Mesendoderm (in vitro differentiated cells): ENCODE data around the gene HAND1.
A peak's percentile ranks its signal among the peaks of the same experiment; 100 is the strongest.

Experiments used
- DNase-seq: peaks from one replicate; pipeline ENCODE4 v3.0.0; 2013
- H2AK5ac ChIP-seq: 2 replicates; pipeline ENCODE4 v1.6.1; 2013; ENCODE audit warnings: low read length, inconsistent platforms
- H2BK120ac ChIP-seq: 2 replicates; pipeline ENCODE4 v1.6.1; 2013; ENCODE audit warnings: low read depth, mild to moderate bottlenecking, low read length, moderate library complexity, mixed read lengths
- H2BK15ac ChIP-seq: replicated peaks from 2 replicates; pipeline ENCODE4 v1.6.1; 2013; ENCODE audit warnings: low read depth, mild to moderate bottlenecking, moderate library complexity
- H2BK5ac ChIP-seq: 2 replicates; pipeline ENCODE4 v1.6.1; 2013; ENCODE audit warnings: low read length, inconsistent platforms
- H3K18ac ChIP-seq: 2 replicates; pipeline ENCODE4 v1.6.1; 2013; ENCODE audit warnings: mild to moderate bottlenecking, low read length, mixed read lengths
- H3K23ac ChIP-seq: one replicate; pipeline ENCODE4 v1.6.1; 2013; ENCODE audit warnings: low read length
- H3K27ac ChIP-seq: 2 replicates; pipeline ENCODE4 v1.5.1; 2013; ENCODE audit warnings: low read depth, mild to moderate bottlenecking, inconsistent platforms, low read length, moderate library complexity
- H3K27me3 ChIP-seq: 2 replicates; pipeline ENCODE4 v1.6.1; 2013; ENCODE audit warnings: low read length, control low read depth, mild to moderate bottlenecking, inconsistent platforms; ENCODE audit not compliant: insufficient read depth, poor library complexity
- H3K36me3 ChIP-seq: 2 replicates; pipeline ENCODE4 v1.6.1; 2013; ENCODE audit warnings: low read length, inconsistent platforms; ENCODE audit not compliant: control insufficient read depth, insufficient read depth
- H3K4ac ChIP-seq: one replicate; pipeline ENCODE4 v1.6.1; 2013; ENCODE audit warnings: low read depth, mild to moderate bottlenecking, low read length, moderate library complexity
- H3K4me1 ChIP-seq: 2 replicates; pipeline ENCODE4 v1.6.1; 2013; ENCODE audit warnings: low read depth, low read length, inconsistent platforms; ENCODE audit not compliant: control insufficient read depth
- H3K4me2 ChIP-seq: 2 replicates; pipeline ENCODE4 v1.6.1; 2013; ENCODE audit warnings: low read length
- H3K4me3 ChIP-seq: 2 replicates; pipeline ENCODE4 v1.5.1; 2013; ENCODE audit warnings: mild to moderate bottlenecking, low read length
- H3K56ac ChIP-seq: one replicate; pipeline ENCODE4 v1.6.1; 2013; ENCODE audit warnings: low read length
- H3K79me1 ChIP-seq: 2 replicates; pipeline ENCODE4 v1.6.1; 2013; ENCODE audit warnings: low read length, inconsistent platforms
- H3K79me2 ChIP-seq: 2 replicates; pipeline ENCODE4 v1.6.1; 2013; ENCODE audit warnings: mild to moderate bottlenecking, low read length; ENCODE audit not compliant: control insufficient read depth, insufficient read depth
- H3K9ac ChIP-seq: 2 replicates; pipeline ENCODE4 v1.6.1; 2013; ENCODE audit warnings: low read length, inconsistent platforms
- H4K5ac ChIP-seq: one replicate; pipeline ENCODE4 v1.6.1; 2013; ENCODE audit warnings: low read length
- H4K8ac ChIP-seq: one replicate; pipeline ENCODE4 v1.6.1; 2013; ENCODE audit warnings: low read depth, mild to moderate bottlenecking, control low read depth, low read length, moderate library complexity
- WGBS: extraction: QIAGEN DNeasy Blood & Tissue Kit; methylation state at CpG from one replicate; pipeline ENCODE4 v1.1.7; 2013; ENCODE audit warnings: low lambda C conversion rate, missing lambda C conversion rate; ENCODE audit not compliant: insufficient coverage; ENCODE audit errors: extremely low coverage; 5-methylcytosine and 5-hydroxymethylcytosine counted together

HAND1 gene

GRCh38 chr5:154494036-154494435 is 16.0 kb upstream of the HAND1 start:
- H3K4me1 ChIP-seq, result peaks cover 4% of the 10 kb centered on the region
- no peak overlapping the region for H4K5ac ChIP-seq
- H3K4ac ChIP-seq, result no peak overlapping the region
- H3K79me1 ChIP-seq, result no peaks in the 10 kb centered on the region
- no peak overlapping the region for H2BK5ac ChIP-seq
- no peak overlapping the region for H2BK120ac ChIP-seq
- DNase-seq, result no peak
- no peak overlapping the region for H3K4me3 ChIP-seq
- no peak overlapping the region for H3K9ac ChIP-seq
- no peaks in the 10 kb centered on the region for H3K36me3 ChIP-seq
- no peaks in the 10 kb centered on the region for H3K27me3 ChIP-seq
- no peaks in the 10 kb centered on the region for H3K79me2 ChIP-seq
- H4K8ac ChIP-seq, result no peak overlapping the region
- H3K4me2 ChIP-seq, result no peak overlapping the region
- H3K23ac ChIP-seq, result no peak overlapping the region
- H2BK15ac ChIP-seq, result no peak overlapping the region
- no peak overlapping the region for H2AK5ac ChIP-seq
- WGBS, result no CpG with 5 or more reads among the region's 4 CpGs
- H3K56ac ChIP-seq, result no peak overlapping the region
- no peak overlapping the region for H3K27ac ChIP-seq
- H3K18ac ChIP-seq, result no peak overlapping the region

- Histone ChIP-seq H2BK15ac (no peak overlapping the region), H3K56ac (peak overlapping the region; percentile 78), H3K79me2 (no peaks in the 10 kb centered on the region), H2BK120ac (no peak overlapping the region), H3K4me2 (peak overlapping the region; percentile 9), H3K4me1 (no peaks in the 10 kb centered on the region), H3K9ac (peak overlapping the region; percentile 32), H4K5ac (no peak overlapping the region), H3K27me3 (no peaks in the 10 kb centered on the region), H3K4ac (no peak overlapping the region), H3K36me3 (no peaks in the 10 kb centered on the region), H3K18ac (peak overlapping the region; percentile 51), H4K8ac (no peak overlapping the region), H2BK5ac (no peak overlapping the region), H2AK5ac (no peak overlapping the region), H3K4me3 (no peak overlapping the region), H3K27ac (no peak overlapping the region), H3K23ac (no peak overlapping the region), H3K79me1 (no peaks in the 10 kb centered on the region)
- WGBS, result no CpG with 5 or more reads among the region's 29 CpGs
- DNase-seq, result no peak
Observed at GRCh38 chr5:154493274-154493673, 15.2 kb upstream of the HAND1 start.

- H2BK5ac ChIP-seq, result no peak overlapping the region
- H3K27me3 ChIP-seq, result peaks cover 4% of the 10 kb centered on the region
- no peaks in the 10 kb centered on the region for H3K36me3 ChIP-seq
- no peaks in the 10 kb centered on the region for H3K79me1 ChIP-seq
- H2BK15ac ChIP-seq, result no peak overlapping the region
- no peak overlapping the region for H3K27ac ChIP-seq
- H4K8ac ChIP-seq, result no peak overlapping the region
- no peaks in the 10 kb centered on the region for H3K79me2 ChIP-seq
- H3K4me2 ChIP-seq, result no peak overlapping the region
- WGBS, result no CpG with 5 or more reads among the region's 2 CpGs
- H3K56ac ChIP-seq, result no peak overlapping the region
- no peak overlapping the region for H3K9ac ChIP-seq
- no peak overlapping the region for H2BK120ac ChIP-seq
- no peak overlapping the region for H3K23ac ChIP-seq
- no peaks in the 10 kb centered on the region for H3K4me1 ChIP-seq
- no peak overlapping the region for H3K18ac ChIP-seq
- H3K4me3 ChIP-seq, result no peak overlapping the region
- DNase-seq, result no peak
- H3K4ac ChIP-seq, result no peak overlapping the region
- H4K5ac ChIP-seq, result no peak overlapping the region
- no peak overlapping the region for H2AK5ac ChIP-seq
Observed at GRCh38 chr5:154491941-154492340, 13.9 kb upstream of the HAND1 start.

- no peaks in the 10 kb centered on the region for H3K79me2 ChIP-seq
- no peaks in the 10 kb centered on the region for H3K36me3 ChIP-seq
- H3K27me3 ChIP-seq, result peaks cover 37% of the 10 kb centered on the region
- no peak overlapping the region for H2AK5ac ChIP-seq
- no peak for DNase-seq
- no peak overlapping the region for H3K27ac ChIP-seq
- H3K4ac ChIP-seq, result no peak overlapping the region
- no peak overlapping the region for H3K9ac ChIP-seq
- H3K4me1 ChIP-seq, result peaks cover 7% of the 10 kb centered on the region
- no peak overlapping the region for H4K8ac ChIP-seq
- no peak overlapping the region for H3K4me3 ChIP-seq
- H3K18ac ChIP-seq, result no peak overlapping the region
- H2BK120ac ChIP-seq, result no peak overlapping the region
- no peak overlapping the region for H2BK5ac ChIP-seq
- H3K23ac ChIP-seq, result no peak overlapping the region
- H3K4me2 ChIP-seq, result no peak overlapping the region
- no CpG with 5 or more reads among the region's 2 CpGs for WGBS
- H3K56ac ChIP-seq, result no peak overlapping the region
- H3K79me1 ChIP-seq, result no peaks in the 10 kb centered on the region
- no peak overlapping the region for H2BK15ac ChIP-seq
- H4K5ac ChIP-seq, result no peak overlapping the region
Observed at GRCh38 chr5:154487541-154487940, 9.5 kb upstream of the HAND1 start.

GRCh38 chr5:154486427-154486866 is 8.4 kb upstream of the HAND1 start:
- Histone ChIP-seq H3K23ac (no peak overlapping the region), H3K4me1 (peaks cover 8% of the 10 kb centered on the region), H3K4me3 (no peak overlapping the region), H3K4me2 (no peak overlapping the region), H2BK120ac (no peak overlapping the region), H3K36me3 (no peaks in the 10 kb centered on the region), H4K5ac (no peak overlapping the region), H3K79me1 (no peaks in the 10 kb centered on the region), H3K27me3 (peaks cover 47% of the 10 kb centered on the region), H3K18ac (no peak overlapping the region), H2BK5ac (no peak overlapping the region), H3K4ac (no peak overlapping the region), H4K8ac (no peak overlapping the region), H2AK5ac (no peak overlapping the region), H3K79me2 (no peaks in the 10 kb centered on the region), H3K27ac (no peak overlapping the region), H3K9ac (no peak overlapping the region), H3K56ac (no peak overlapping the region), H2BK15ac (no peak overlapping the region)
- no CpG with 5 or more reads among the region's 4 CpGs for WGBS
- no peak for DNase-seq

DNA sequence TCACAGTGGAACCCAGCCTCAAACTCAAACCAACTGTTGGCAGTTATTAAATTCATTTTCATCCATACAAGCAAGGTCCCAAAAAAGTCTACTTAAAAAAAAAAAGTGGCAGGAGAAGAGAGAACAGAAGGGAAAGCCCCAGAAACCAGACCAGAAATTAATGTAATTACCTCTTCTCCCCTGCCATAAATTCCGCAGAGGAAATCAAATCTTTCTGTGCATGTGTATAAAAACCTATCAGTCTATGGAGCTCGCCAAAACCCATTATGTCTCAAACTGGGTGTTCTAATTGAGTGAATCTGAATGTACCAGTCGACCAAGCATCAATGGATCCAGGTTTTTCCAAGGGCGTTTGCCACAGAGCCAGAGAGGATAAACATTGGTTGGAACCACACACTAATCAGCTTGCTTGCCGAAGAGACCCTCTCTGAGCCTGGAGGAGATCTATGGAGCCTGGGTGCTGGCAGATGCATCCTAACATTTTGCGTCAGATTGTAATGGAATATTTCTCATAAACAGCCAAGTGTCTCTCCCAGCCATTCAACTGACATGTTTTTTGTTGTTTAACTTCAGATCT is 7.9 kb upstream of the HAND1 start:
- no CpG with 5 or more reads among the region's 6 CpGs for WGBS
- H3K27me3 ChIP-seq, result peaks cover 52% of the 10 kb centered on the region
- H2BK5ac ChIP-seq, result no peak overlapping the region
- H3K4me3 ChIP-seq, result no peak overlapping the region
- no peak overlapping the region for H2AK5ac ChIP-seq
- no peaks in the 10 kb centered on the region for H3K79me2 ChIP-seq
- no peak overlapping the region for H2BK15ac ChIP-seq
- H3K9ac ChIP-seq, result no peak overlapping the region
- H4K5ac ChIP-seq, result no peak overlapping the region
- H3K4ac ChIP-seq, result peak overlapping the region; percentile 5
- no peak overlapping the region for H4K8ac ChIP-seq
- H3K4me1 ChIP-seq, result peaks cover 10% of the 10 kb centered on the region
- no peak overlapping the region for H3K4me2 ChIP-seq
- H2BK120ac ChIP-seq, result no peak overlapping the region
- H3K27ac ChIP-seq, result no peak overlapping the region
- no peaks in the 10 kb centered on the region for H3K79me1 ChIP-seq
- no peak overlapping the region for H3K56ac ChIP-seq
- no peaks in the 10 kb centered on the region for H3K36me3 ChIP-seq
- no peak overlapping the region for H3K18ac ChIP-seq
- DNase-seq, result no peak
- no peak overlapping the region for H3K23ac ChIP-seq
